ENCODE results near the gene QSER1. TPM values are rescaled to one million over a fixed set of nuclear protein-coding genes. Genes with fewer than 3 reads are reported as not detected.

Gene QSER1
- total and polyA plus RNA-seq, 12 donors, result 2.5 to 23.8 (median 19.2) TPM

GRCh38 chr11:32893343-32894148, 935 bp downstream of the QSER1 start:
- Histone ChIP-seq H3K4me3 (peak overlapping the region; percentile 84 to 99 (median 94)), H3K27me3 (no peaks in the 10 kb centered on the region), H3K9me3 (no peaks in the 10 kb centered on the region), H3K36me3 (peaks cover 0 to under 1% (median 0%) of the 10 kb centered on the region in 9 donors), H3K4me1 (peaks cover 2 to 34% (median 19%) of the 10 kb centered on the region in 9 donors), H3K27ac (peak overlapping the region; percentile 88 to 98 (median 95))
- DNase-seq (peak; percentile 30 to 40), ATAC-seq (peak; percentile 39 to 78 (median 66))
- peak in 8 of 9 donors; percentile 17 to 69 (median 47) for TF ChIP-seq CTCF (IDR thresholded peaks at IDR 0.05)
- intact Hi-C loops (cut with DNase I), result loop anchor here in 3 of 10 donors (5.0 to 10.0 kb wide), 2 partner anchors 144 to 151 kb away; partner anchors contain the start of gene TCP11L1 (in 1 of the 3)
- 1% methylated on average over 66 of the region's 66 CpGs for WGBS, 2 donors

- intact Hi-C loops (cut with DNase I), result loop anchor here in 3 of 10 donors (5.0 to 10.0 kb wide), 2 partner anchors 143 to 151 kb away; partner anchors contain the start of gene TCP11L1 (in 1 of the 3)
- H3K4me1 ChIP-seq, result peaks cover 2 to 38% (median 19%) of the 10 kb centered on the region in 9 donors
- 4 to 6% methylated on average over 14 of the region's 14 CpGs for WGBS, 2 donors
- H3K9me3 ChIP-seq, result no peaks in the 10 kb centered on the region
- peak overlapping the region; percentile 84 to 99 (median 94) for H3K4me3 ChIP-seq
- no peak for TF ChIP-seq CTCF (IDR thresholded peaks at IDR 0.05)
- DNase-seq, result no peak
- ATAC-seq, result peak in 7 of 8 donors; percentile 12 to 65 (median 53)
- H3K27ac ChIP-seq, result peak overlapping the region in 8 of 10 donors; percentile 92 to 98 (median 96)
- H3K27me3 ChIP-seq, result no peaks in the 10 kb centered on the region
- H3K36me3 ChIP-seq, result peaks cover 0 to 8% (median 0%) of the 10 kb centered on the region in 9 donors
Measured at GRCh38 chr11:32894149-32894827, 1.7 kb downstream of the QSER1 start.

- H3K4me3 ChIP-seq, result peak overlapping the region in 2 of 10 donors; percentile 84 to 99
- no peak for DNase-seq
Measured at GRCh38 chr11:32894921-32895320, 2.3 kb downstream of the QSER1 start.

More at GRCh38 chr11:32894921-32895320, 2.3 kb downstream of the QSER1 start:
- H3K9me3 ChIP-seq, result no peaks in the 10 kb centered on the region
- no peaks in the 10 kb centered on the region for H3K27me3 ChIP-seq
- peaks cover 0 to 11% (median 0%) of the 10 kb centered on the region in 9 donors for H3K36me3 ChIP-seq
- no peak for ATAC-seq
- 77 to 78% methylated on average over 3 of the region's 3 CpGs for WGBS, 2 donors
- no peak for TF ChIP-seq CTCF (IDR thresholded peaks at IDR 0.05)
- intact Hi-C loops (cut with DNase I), result loop anchor here in 3 of 10 donors (5.0 to 10.0 kb wide), 2 partner anchors 142 to 150 kb away; partner anchors contain the start of gene TCP11L1 (in 1 of the 3)
- peak overlapping the region in 4 of 10 donors; percentile 94 to 98 (median 98) for H3K27ac ChIP-seq
- H3K4me1 ChIP-seq, result peaks cover 2 to 44% (median 19%) of the 10 kb centered on the region in 9 donors
